Trophoblast cell (in vitro differentiated cells and primary cell): ENCODE results near the gene TMEM80.
A peak's percentile ranks its signal among the peaks of the same experiment; 100 is the strongest.

ENCODE experiments used
- DNase-seq, 2 donors: peaks; one replicate each; pipeline ENCODE4 v3.0.0-alpha.2; 2016
- H2AFZ ChIP-seq: 2 replicates; pipeline ENCODE4 v1.6.1; 2013; ENCODE audit warnings: low read length, moderate library complexity, mild to moderate bottlenecking; ENCODE audit not compliant: insufficient read depth, poor library complexity
- H2AK5ac ChIP-seq: 2 replicates; pipeline ENCODE4 v1.6.1; 2013; ENCODE audit warnings: mild to moderate bottlenecking, low read length
- H2BK120ac ChIP-seq: 2 replicates; pipeline ENCODE4 v1.6.1; 2013; ENCODE audit warnings: low read length, mild to moderate bottlenecking, moderate library complexity; ENCODE audit not compliant: insufficient read depth, poor library complexity
- H2BK12ac ChIP-seq: 2 replicates; pipeline ENCODE4 v1.6.1; 2013; ENCODE audit warnings: mild to moderate bottlenecking, low read length, moderate library complexity
- H2BK5ac ChIP-seq: 2 replicates; pipeline ENCODE4 v1.6.1; 2013; ENCODE audit warnings: low read length, low read depth, moderate library complexity, mild to moderate bottlenecking; ENCODE audit not compliant: poor library complexity
- H3K14ac ChIP-seq: 2 replicates; pipeline ENCODE4 v1.6.1; 2013; ENCODE audit warnings: mild to moderate bottlenecking, low read length
- H3K18ac ChIP-seq: 2 replicates; pipeline ENCODE4 v1.6.1; 2013; ENCODE audit warnings: mild to moderate bottlenecking, low read length
- H3K23ac ChIP-seq: 2 replicates; pipeline ENCODE4 v1.6.1; 2013; ENCODE audit warnings: low read length
- H3K27ac ChIP-seq: 2 replicates; pipeline ENCODE4 v1.5.1; 2013; ENCODE audit warnings: low read depth, mild to moderate bottlenecking, inconsistent platforms, low read length, moderate library complexity
- H3K27me3 ChIP-seq: 2 replicates; pipeline ENCODE4 v1.6.1; 2013; ENCODE audit warnings: inconsistent platforms, mild to moderate bottlenecking, low read length, moderate library complexity; ENCODE audit not compliant: insufficient read depth
- H3K36me3 ChIP-seq, 2 experiments: 1 replicate in 1 of 2; 2 replicates in 1 of 2; pipeline ENCODE4 v1.6.1; 2013; ENCODE audit warnings: low read length in 2 of 2, mild to moderate bottlenecking in 2 of 2, moderate library complexity in 1 of 2; ENCODE audit not compliant: insufficient read depth in 2 of 2, control insufficient read depth in 1 of 2
- H3K4ac ChIP-seq: 2 replicates; pipeline ENCODE4 v1.6.1; 2013; ENCODE audit warnings: low read depth, mild to moderate bottlenecking, low read length, moderate library complexity
- H3K4me1 ChIP-seq, 2 experiments: 1 replicate in 1 of 2; 2 replicates in 1 of 2; pipeline ENCODE4 v1.6.1; 2013; ENCODE audit warnings: low read length in 2 of 2, mild to moderate bottlenecking in 2 of 2, moderate library complexity in 1 of 2; ENCODE audit not compliant: insufficient read depth in 2 of 2, control insufficient read depth in 1 of 2
- H3K4me2 ChIP-seq: 2 replicates; pipeline ENCODE4 v1.6.1; 2013; ENCODE audit warnings: inconsistent platforms, mild to moderate bottlenecking, low read length, moderate library complexity
- H3K4me3 ChIP-seq: 2 replicates; pipeline ENCODE4 v1.5.1; 2013; ENCODE audit warnings: mild to moderate bottlenecking, low read depth, low read length, inconsistent platforms
- H3K79me1 ChIP-seq: one replicate; pipeline ENCODE4 v1.6.1; 2013; ENCODE audit warnings: low read length
- H3K79me2 ChIP-seq: 2 replicates; pipeline ENCODE4 v1.6.1; 2013; ENCODE audit warnings: low read length, mild to moderate bottlenecking; ENCODE audit not compliant: control insufficient read depth, insufficient read depth, poor library complexity
- H3K9ac ChIP-seq: 2 replicates; pipeline ENCODE4 v1.6.1; 2013; ENCODE audit warnings: mild to moderate bottlenecking, low read length
- H3K9me3 ChIP-seq: 2 replicates; pipeline ENCODE4 v1.6.1; 2013; ENCODE audit warnings: low read depth, mild to moderate bottlenecking, control low read depth, inconsistent platforms, low read length; ENCODE audit not compliant: insufficient read depth
- H4K12ac ChIP-seq: 2 replicates; pipeline ENCODE4 v1.6.1; 2013; ENCODE audit warnings: low read depth, mild to moderate bottlenecking, low read length, moderate library complexity
- H4K8ac ChIP-seq: 2 replicates; pipeline ENCODE4 v1.6.1; 2013; ENCODE audit warnings: low read depth, mild to moderate bottlenecking, low read length, moderate library complexity
- H4K91ac ChIP-seq: one replicate; pipeline ENCODE4 v1.6.1; 2013; ENCODE audit warnings: low read depth, mild to moderate bottlenecking, low read length, moderate library complexity
- WGBS: extraction: QIAGEN DNeasy Blood & Tissue Kit; methylation state at CpG from one replicate; pipeline ENCODE4 v1.1.7; 2013; ENCODE audit warnings: missing lambda C conversion rate; ENCODE audit not compliant: insufficient read length, insufficient coverage; ENCODE audit errors: extremely low coverage; 5-methylcytosine and 5-hydroxymethylcytosine counted together

TMEM80 gene

GRCh38 chr11:724049-724777 lies 28.6 kb downstream of the TMEM80 start:
- Histone ChIP-seq H4K91ac (no peak overlapping the region), H2AK5ac (no peak overlapping the region), H3K4me3 (no peak overlapping the region), H3K14ac (no peak overlapping the region), H2AFZ (no peak overlapping the region), H3K23ac (no peak overlapping the region), H2BK12ac (no peak overlapping the region), H3K27ac (no peak overlapping the region), H3K9me3 (no peaks in the 10 kb centered on the region), H3K36me3 (peaks cover 64 to 65% of the 10 kb centered on the region in 2 experiments), H3K4me2 (no peak overlapping the region), H3K9ac (no peak overlapping the region), H3K79me2 (no peaks in the 10 kb centered on the region), H3K18ac (no peak overlapping the region), H2BK5ac (no peak overlapping the region), H3K4me1 (peaks cover 2 to 8% of the 10 kb centered on the region in 2 experiments), H3K27me3 (no peaks in the 10 kb centered on the region), H2BK120ac (no peak overlapping the region), H3K79me1 (no peaks in the 10 kb centered on the region), H4K8ac (no peak overlapping the region), H3K4ac (no peak overlapping the region), H4K12ac (no peak overlapping the region)
- WGBS: no CpG with 5 or more reads among the region's 19 CpGs
- no peak for DNase-seq

DNA sequence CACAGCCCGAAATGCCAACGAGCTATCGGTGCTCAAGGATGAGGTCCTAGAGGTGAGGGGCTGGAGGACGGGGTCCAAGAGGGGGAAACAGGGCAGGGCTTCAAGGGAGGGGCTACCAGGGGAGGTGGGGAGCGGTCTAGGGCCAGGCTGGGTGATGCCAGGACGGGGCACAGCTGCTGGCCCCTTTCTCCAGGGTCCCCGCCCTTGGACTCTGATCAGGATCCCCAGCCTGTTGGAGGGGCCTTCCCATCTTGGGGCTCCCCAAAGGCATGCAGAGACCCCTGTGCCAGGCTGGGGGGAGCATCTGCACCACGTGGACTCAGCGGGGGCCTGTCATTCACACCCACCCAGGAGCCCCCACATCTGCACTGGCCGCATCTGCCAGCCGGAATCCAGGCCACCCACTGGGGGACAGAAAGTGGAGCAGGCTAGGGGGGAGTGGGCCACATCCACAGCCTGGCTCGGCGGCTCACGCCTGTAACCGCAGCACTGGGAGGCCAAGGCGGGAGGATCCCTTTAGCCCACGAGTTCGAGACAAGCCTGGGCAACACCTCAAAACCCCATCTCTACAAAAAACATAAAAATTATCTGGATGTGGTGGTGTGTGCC lies 29.3 kb downstream of the TMEM80 start:
- Histone ChIP-seq H3K18ac (no peak overlapping the region), H3K36me3 (peaks cover 57 to 58% of the 10 kb centered on the region in 2 experiments), H3K27ac (no peak overlapping the region), H3K23ac (no peak overlapping the region), H3K79me1 (no peaks in the 10 kb centered on the region), H3K9me3 (no peaks in the 10 kb centered on the region), H4K91ac (no peak overlapping the region), H3K4me2 (no peak overlapping the region), H3K4ac (no peak overlapping the region), H4K8ac (no peak overlapping the region), H2BK12ac (no peak overlapping the region), H3K4me1 (peaks cover 2 to 8% of the 10 kb centered on the region in 2 experiments), H3K27me3 (no peaks in the 10 kb centered on the region), H4K12ac (no peak overlapping the region), H3K14ac (no peak overlapping the region), H2BK120ac (no peak overlapping the region), H3K9ac (no peak overlapping the region), H2BK5ac (no peak overlapping the region), H3K4me3 (no peak overlapping the region), H3K79me2 (no peaks in the 10 kb centered on the region), H2AK5ac (no peak overlapping the region), H2AFZ (no peak overlapping the region)
- WGBS: no CpG with 5 or more reads among the region's 18 CpGs
- no peak for DNase-seq

GRCh38 chr11:725624-726202 lies 30.1 kb downstream of the TMEM80 start:
- WGBS: no CpG with 5 or more reads among the region's 53 CpGs
- H2BK12ac ChIP-seq: no peak overlapping the region

GRCh38 chr11:726278-727220 lies 30.9 kb downstream of the TMEM80 start:
- H2BK5ac ChIP-seq: no peak overlapping the region
- no peak overlapping the region for H4K8ac ChIP-seq
- H3K4ac ChIP-seq: no peak overlapping the region
- H3K23ac ChIP-seq: no peak overlapping the region
- H3K18ac ChIP-seq: no peak overlapping the region
- no CpG with 5 or more reads among the region's 61 CpGs for WGBS
- H3K4me3 ChIP-seq: no peak overlapping the region
- no peak overlapping the region for H3K9ac ChIP-seq
- H3K9me3 ChIP-seq: no peaks in the 10 kb centered on the region
- H4K12ac ChIP-seq: no peak overlapping the region
- H4K91ac ChIP-seq: no peak overlapping the region
- H2AK5ac ChIP-seq: no peak overlapping the region
- H2AFZ ChIP-seq: no peak overlapping the region
- no peak overlapping the region for H3K14ac ChIP-seq
- H3K79me2 ChIP-seq: no peaks in the 10 kb centered on the region
- H2BK12ac ChIP-seq: no peak overlapping the region
- no peak overlapping the region for H2BK120ac ChIP-seq
- peaks cover 2 to 8% of the 10 kb centered on the region in 2 experiments for H3K4me1 ChIP-seq
- peak in 1 of 2 donors; percentile 35 for DNase-seq
- peaks cover 42% of the 10 kb centered on the region in 2 experiments for H3K36me3 ChIP-seq
- peak overlapping the region; percentile 19 for H3K4me2 ChIP-seq
- no peaks in the 10 kb centered on the region for H3K79me1 ChIP-seq
- H3K27me3 ChIP-seq: no peaks in the 10 kb centered on the region
- H3K27ac ChIP-seq: no peak overlapping the region

More at GRCh38 chr11:725624-726202, 30.1 kb downstream of the TMEM80 start:
- H2BK5ac ChIP-seq: no peak overlapping the region
- H2AFZ ChIP-seq: no peak overlapping the region
- peaks cover 49 to 50% of the 10 kb centered on the region in 2 experiments for H3K36me3 ChIP-seq
- no peaks in the 10 kb centered on the region for H3K27me3 ChIP-seq
- no peak overlapping the region for H3K4ac ChIP-seq
- H3K23ac ChIP-seq: no peak overlapping the region
- no peak for DNase-seq
- H2AK5ac ChIP-seq: no peak overlapping the region
- H3K27ac ChIP-seq: no peak overlapping the region
- H4K8ac ChIP-seq: no peak overlapping the region
- H3K4me1 ChIP-seq: peaks cover 2 to 8% of the 10 kb centered on the region in 2 experiments
- H3K14ac ChIP-seq: no peak overlapping the region
- H3K18ac ChIP-seq: no peak overlapping the region
- H3K79me1 ChIP-seq: no peaks in the 10 kb centered on the region
- no peak overlapping the region for H2BK120ac ChIP-seq
- H3K4me3 ChIP-seq: no peak overlapping the region
- H3K79me2 ChIP-seq: no peaks in the 10 kb centered on the region
- no peak overlapping the region for H3K9ac ChIP-seq
- H4K12ac ChIP-seq: no peak overlapping the region
- no peaks in the 10 kb centered on the region for H3K9me3 ChIP-seq
- H3K4me2 ChIP-seq: peak overlapping the region; percentile 6
- no peak overlapping the region for H4K91ac ChIP-seq
